GM12874 (cell line): Measurements from ENCODE around the gene GLCE.

Source experiments
- CTCF ChIP-seq: IDR thresholded peaks from 2 replicates; pipeline ENCODE4 v1.5.1; 2011; ENCODE audit warnings: low read depth, mild to moderate bottlenecking, control low read depth, low read length, moderate library complexity; ENCODE audit not compliant: insufficient read depth

Gene GLCE

GRCh38 chr15:69146724-69147435, 13.6 kb upstream of the GLCE start:
- TF ChIP-seq CTCF = no peak

GRCh38 chr15:69148465-69148864, 12.0 kb upstream of the GLCE start:
- TF ChIP-seq CTCF = no peak

- no peak for TF ChIP-seq CTCF
These were observed 11.3 kb upstream of the GLCE start for GRCh38 chr15:69149163-69149562.

- TF ChIP-seq CTCF = no peak
These were observed 10.6 kb upstream of the GLCE start for GRCh38 chr15:69149803-69150202.

- TF ChIP-seq CTCF = no peak
These were observed 10.1 kb upstream of the GLCE start for GRCh38 chr15:69150336-69150735.

GRCh38 chr15:69150841-69151240, 9.6 kb upstream of the GLCE start:
- TF ChIP-seq CTCF = no peak

- no peak for TF ChIP-seq CTCF
These were observed 7.4 kb upstream of the GLCE start for GRCh38 chr15:69153046-69153445.
